Activated naive CD4-positive, alpha-beta T cell treated with anti-CD3 and anti-CD28 coated beads, Interleukin-2, amount 50 U/mL, for 72 hours (primary cell): ENCODE data around the gene VPS13C. TPM values are rescaled to one million over a fixed set of nuclear protein-coding genes. Genes with fewer than 3 reads are reported as not detected.
A peak's percentile ranks its signal among the peaks of the same experiment; 100 is the strongest.

Experiments used
- ATAC-seq, 2 donors: fragments of 150-1000 bp; cut with Tn5 transposase; 2 replicates each; pipeline ENCODE4 v1.10.0; 2021; ENCODE audit warnings: mild to moderate bottlenecking in 2 of 2, moderate library complexity in 2 of 2
- DNase-seq, 2 donors: peaks; one replicate each; pipeline ENCODE4 v3.0.0; 2021 to 2022; ENCODE audit warnings: low spot score in 2 of 2
- H3K27ac Mint-ChIP-seq, 2 donors: one replicate each; pipeline ENCODE4 v1.8.0; 2022; ENCODE audit warnings: mild to moderate bottlenecking in 2 of 2, mixed read lengths in 2 of 2
- H3K36me3 Mint-ChIP-seq, 2 donors: one replicate each; pipeline ENCODE4 v1.8.0; 2022; ENCODE audit warnings: mixed read lengths in 2 of 2
- H3K9me3 Mint-ChIP-seq, 2 donors: one replicate each; pipeline ENCODE4 v1.8.0; 2022; ENCODE audit warnings: mixed read lengths in 2 of 2
- total RNA-seq, 2 donors: library from RNA; stranded (reverse); gene quantifications; one replicate each; pipeline ENCODE4 v1.2.3, GENCODE V29; 2022

VPS13C gene
- 10 to 100 TPM; 59.4 to 61.0 TPM for total RNA-seq

GRCh38 chr15:62060113-62060895 lies at the start of gene VPS13C:
VPS13C (minus strand) TSS chr15:62060447; CDS start chr15:62060374, 73 bp downstream.
- H3K27ac Mint-ChIP-seq = peak within 1 kb of the TSS; percentile 93 to 95
- DNase-seq = peak; percentile 90 to 92
- peaks cover 0 to 6% of the 10 kb centered on the region in 2 donors for H3K36me3 Mint-ChIP-seq
- H3K9me3 Mint-ChIP-seq = no peaks in the 10 kb centered on the region
- ATAC-seq = peak; percentile 90 to 92

GRCh38 chr15:62109437-62109836 lies 49.2 kb upstream of the VPS13C start:
- no peaks in the 10 kb centered on the region for H3K36me3 Mint-ChIP-seq
- H3K9me3 Mint-ChIP-seq = peaks cover 0 to 3% of the 10 kb centered on the region in 2 donors
- DNase-seq = no peak
- no peak for ATAC-seq
- no peak overlapping the region for H3K27ac Mint-ChIP-seq

- Mint-ChIP-seq H3K27ac (no peak overlapping the region), H3K36me3 (no peaks in the 10 kb centered on the region), H3K9me3 (peaks cover 0 to 3% of the 10 kb centered on the region in 2 donors)
- ATAC-seq (no peak), DNase-seq (no peak)
Observed at GRCh38 chr15:62108411-62108810, 48.2 kb upstream of the VPS13C start.

GRCh38 chr15:62107571-62108121 lies 47.4 kb upstream of the VPS13C start:
- H3K9me3 Mint-ChIP-seq = peaks cover 0 to 2% of the 10 kb centered on the region in 2 donors
- DNase-seq (no peak), ATAC-seq (no peak)
- H3K36me3 Mint-ChIP-seq = no peaks in the 10 kb centered on the region
- no peak overlapping the region for H3K27ac Mint-ChIP-seq

GRCh38 chr15:62106096-62106495 lies 45.8 kb upstream of the VPS13C start:
- Mint-ChIP-seq H3K36me3 (no peaks in the 10 kb centered on the region), H3K27ac (no peak overlapping the region), H3K9me3 (no peaks in the 10 kb centered on the region)
- DNase-seq (no peak), ATAC-seq (no peak)

GRCh38 chr15:62105266-62105665 lies 45.0 kb upstream of the VPS13C start:
- Mint-ChIP-seq H3K36me3 (no peaks in the 10 kb centered on the region), H3K9me3 (no peaks in the 10 kb centered on the region), H3K27ac (no peak overlapping the region)
- DNase-seq (no peak), ATAC-seq (no peak)

- H3K36me3 Mint-ChIP-seq = no peaks in the 10 kb centered on the region
- ATAC-seq = no peak
- no peaks in the 10 kb centered on the region for H3K9me3 Mint-ChIP-seq
- DNase-seq = no peak
- H3K27ac Mint-ChIP-seq = no peak overlapping the region
Observed at GRCh38 chr15:62104846-62105245, 44.6 kb upstream of the VPS13C start.

- no peaks in the 10 kb centered on the region for H3K9me3 Mint-ChIP-seq
- no peaks in the 10 kb centered on the region for H3K36me3 Mint-ChIP-seq
- H3K27ac Mint-ChIP-seq = no peak overlapping the region
- no peak for DNase-seq
- ATAC-seq = no peak
Observed at GRCh38 chr15:62104401-62104800, 44.2 kb upstream of the VPS13C start.

GRCh38 chr15:62103431-62103830 lies 43.2 kb upstream of the VPS13C start:
- Mint-ChIP-seq H3K9me3 (no peaks in the 10 kb centered on the region), H3K27ac (peak overlapping the region in 1 of 2 donors; percentile 17), H3K36me3 (no peaks in the 10 kb centered on the region)
- ATAC-seq = no peak
- no peak for DNase-seq

- no peaks in the 10 kb centered on the region for H3K36me3 Mint-ChIP-seq
- peak in 1 of 2 donors; percentile 52 for ATAC-seq
- no peak for DNase-seq
- no peaks in the 10 kb centered on the region for H3K9me3 Mint-ChIP-seq
- H3K27ac Mint-ChIP-seq = no peak overlapping the region
Observed at GRCh38 chr15:62099094-62099601, 38.9 kb upstream of the VPS13C start.

GRCh38 chr15:62094388-62094787 lies 34.1 kb upstream of the VPS13C start:
- ATAC-seq (no peak), DNase-seq (no peak)
- no peak overlapping the region for H3K27ac Mint-ChIP-seq
- no peaks in the 10 kb centered on the region for H3K36me3 Mint-ChIP-seq
- H3K9me3 Mint-ChIP-seq = no peaks in the 10 kb centered on the region

GRCh38 chr15:62093809-62094208 lies 33.6 kb upstream of the VPS13C start:
- no peak for ATAC-seq
- no peak overlapping the region for H3K27ac Mint-ChIP-seq
- no peak for DNase-seq
- no peaks in the 10 kb centered on the region for H3K9me3 Mint-ChIP-seq
- H3K36me3 Mint-ChIP-seq = no peaks in the 10 kb centered on the region

- Mint-ChIP-seq H3K36me3 (no peaks in the 10 kb centered on the region), H3K9me3 (no peaks in the 10 kb centered on the region), H3K27ac (no peak overlapping the region)
- no peak for ATAC-seq
- no peak for DNase-seq
Observed at GRCh38 chr15:62090988-62091387, 30.7 kb upstream of the VPS13C start.

- DNase-seq = no peak
- ATAC-seq = no peak
- Mint-ChIP-seq H3K36me3 (no peaks in the 10 kb centered on the region), H3K9me3 (no peaks in the 10 kb centered on the region), H3K27ac (no peak overlapping the region)
Observed at GRCh38 chr15:62089616-62090015, 29.4 kb upstream of the VPS13C start.

GRCh38 chr15:62088353-62088693 lies 28.1 kb upstream of the VPS13C start:
- H3K36me3 Mint-ChIP-seq = peaks cover 6 to 7% of the 10 kb centered on the region in 2 donors
- H3K27ac Mint-ChIP-seq = no peak overlapping the region
- DNase-seq = no peak
- no peak for ATAC-seq
- H3K9me3 Mint-ChIP-seq = no peaks in the 10 kb centered on the region

GRCh38 chr15:62087671-62088352 lies 27.6 kb upstream of the VPS13C start:
- H3K27ac Mint-ChIP-seq = no peak overlapping the region
- peaks cover 6 to 7% of the 10 kb centered on the region in 2 donors for H3K36me3 Mint-ChIP-seq
- no peaks in the 10 kb centered on the region for H3K9me3 Mint-ChIP-seq
- DNase-seq (no peak), ATAC-seq (no peak)

GRCh38 chr15:62085740-62086139 lies 25.5 kb upstream of the VPS13C start:
- ATAC-seq = no peak
- H3K36me3 Mint-ChIP-seq = peaks cover 6 to 7% of the 10 kb centered on the region in 2 donors
- DNase-seq = no peak
- no peak overlapping the region for H3K27ac Mint-ChIP-seq
- no peaks in the 10 kb centered on the region for H3K9me3 Mint-ChIP-seq
